Hippocampal formation (tissue), 2 donors: Measurements from ENCODE around the gene BTBD1.
"Not testable (repeated sequence)": the region's sequence is repeated elsewhere in the genome, so short reads cannot be mapped to it uniquely, and the experiment has no call there.

Experiments
- DNase-seq, 2 donors: peaks; one replicate each; lab custom pipeline; 2025; lab: John Stamatoyannopoulos, UW

BTBD1 gene

DNA sequence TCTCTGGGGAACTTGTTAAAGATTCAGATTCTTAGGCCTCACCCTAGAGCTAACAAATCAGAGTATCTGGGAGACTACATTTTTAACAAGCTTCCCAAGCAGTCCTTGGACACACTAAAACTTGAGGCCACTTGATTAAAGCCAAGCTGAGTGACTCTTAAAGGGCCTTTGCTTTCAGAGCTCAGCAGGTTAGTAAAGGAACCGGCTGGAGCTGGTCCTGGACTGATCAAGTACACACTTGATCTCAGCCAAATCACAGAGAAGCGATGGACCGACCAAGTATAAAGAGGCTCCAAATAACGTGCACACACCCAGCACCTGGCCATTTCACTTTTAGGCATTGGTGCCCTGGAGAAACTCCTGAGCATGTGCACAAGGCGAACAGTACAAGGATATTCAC is 27.5 kb upstream of the BTBD1 start:
- no peak for DNase-seq

DNA sequence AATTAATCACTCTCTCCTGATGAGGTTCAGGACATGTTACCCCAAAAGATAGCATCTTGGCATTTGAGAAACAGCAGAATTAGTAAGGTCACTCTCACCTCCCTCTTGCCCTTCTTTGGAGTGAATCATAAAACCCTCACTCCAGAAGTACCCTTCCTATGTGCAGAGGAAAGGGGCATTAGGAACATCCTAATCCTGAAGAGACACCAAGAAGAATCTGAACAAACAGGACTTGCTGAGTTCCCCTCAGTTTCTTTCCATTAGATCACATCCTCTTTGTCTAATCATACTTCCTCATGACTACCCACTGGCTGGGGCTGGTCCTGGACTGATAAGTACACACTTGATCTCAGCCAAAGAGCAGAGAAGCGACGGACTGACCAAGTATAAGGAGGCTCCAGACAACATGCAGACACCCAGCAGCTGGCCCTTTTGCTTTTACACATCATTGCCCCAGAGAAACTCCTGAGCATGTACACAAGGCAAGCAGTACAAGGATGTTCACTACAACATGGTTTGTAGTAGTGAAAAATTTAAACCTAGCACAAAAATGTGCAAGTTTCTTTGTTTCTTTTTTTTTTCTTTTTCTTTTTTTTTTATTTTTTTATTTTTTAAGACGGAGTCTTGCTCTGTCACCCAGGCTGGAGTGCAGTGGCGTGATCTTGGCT is 25.4 kb upstream of the BTBD1 start:
- DNase-seq = peak in 1 of 2 donors; percentile 44

DNA sequence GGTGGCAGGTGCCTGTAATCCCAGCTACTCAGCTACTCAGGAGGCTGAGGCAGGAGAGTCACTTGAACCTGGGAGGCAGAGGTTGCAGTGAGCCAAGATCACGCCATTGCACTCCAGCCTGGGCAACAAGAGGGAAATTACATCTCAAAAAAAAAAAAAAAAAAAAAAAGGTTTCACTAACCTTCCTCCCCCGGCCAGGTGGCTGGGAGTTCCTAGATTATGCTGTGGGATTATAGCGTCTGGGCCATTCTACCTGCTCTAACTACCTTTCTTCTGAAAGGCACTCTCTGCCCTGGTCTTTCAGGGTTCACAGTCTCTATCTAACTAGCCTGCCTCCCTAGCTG is 24.9 kb upstream of the BTBD1 start:
- not testable (repeated sequence) for DNase-seq

DNA sequence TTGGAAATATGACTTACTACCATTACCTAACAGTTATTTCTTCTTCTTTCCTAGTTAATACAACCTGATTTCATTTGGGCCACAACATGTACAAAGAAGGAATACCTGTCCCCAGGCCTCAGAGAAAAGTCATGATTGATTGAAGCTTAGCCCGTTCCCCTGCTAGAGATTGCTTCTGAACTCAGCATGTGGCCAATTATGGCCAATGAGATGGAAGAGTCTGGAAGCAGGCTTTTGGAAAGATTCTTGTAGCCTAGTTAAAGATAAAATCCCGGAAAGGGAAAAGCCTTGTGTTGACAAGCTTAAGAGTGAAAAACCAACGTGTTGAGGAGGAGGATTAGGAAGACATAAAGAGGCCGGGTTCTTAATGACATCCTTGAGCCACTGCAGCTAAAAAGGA is 23.4 kb upstream of the BTBD1 start:
- DNase-seq = no peak

DNA sequence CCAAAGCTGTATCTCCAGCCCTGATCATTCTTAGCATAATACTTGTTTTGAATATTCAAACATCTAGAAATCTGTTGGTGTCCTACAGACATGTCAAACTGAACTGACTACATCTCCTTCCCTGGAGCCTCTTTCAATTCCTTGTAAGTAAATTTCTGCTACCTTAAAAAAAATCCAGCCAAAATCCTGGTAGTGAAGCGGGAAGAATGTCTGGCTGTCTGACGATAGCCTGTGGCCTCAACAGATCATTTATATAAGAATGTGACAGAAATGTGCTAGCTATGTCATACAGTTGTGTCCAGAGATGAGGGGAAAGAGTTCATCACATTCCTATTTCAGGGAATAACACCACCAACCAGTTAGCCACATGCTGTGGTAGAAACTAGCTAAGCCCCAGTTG is 21.8 kb upstream of the BTBD1 start:
- no peak for DNase-seq

DNA sequence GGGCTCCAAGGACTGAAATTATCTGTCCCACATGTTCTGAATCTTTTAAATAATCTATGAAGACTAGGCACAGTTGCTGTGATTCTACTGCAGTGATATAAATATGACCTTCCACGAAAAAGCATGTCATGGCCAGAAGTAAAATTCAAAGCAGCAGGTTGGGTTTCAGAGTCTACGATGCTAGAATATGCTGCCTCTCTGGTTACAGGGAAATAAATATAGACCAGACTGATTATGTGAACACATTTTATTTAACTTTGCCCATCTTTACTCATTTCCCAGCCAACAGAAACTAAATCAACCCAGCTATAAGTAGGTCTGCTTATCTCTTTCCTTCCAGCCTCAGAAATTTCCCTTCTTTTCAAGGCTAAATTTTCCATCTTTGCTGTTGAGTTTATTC is 20.5 kb upstream of the BTBD1 start:
- DNase-seq = no peak

DNA sequence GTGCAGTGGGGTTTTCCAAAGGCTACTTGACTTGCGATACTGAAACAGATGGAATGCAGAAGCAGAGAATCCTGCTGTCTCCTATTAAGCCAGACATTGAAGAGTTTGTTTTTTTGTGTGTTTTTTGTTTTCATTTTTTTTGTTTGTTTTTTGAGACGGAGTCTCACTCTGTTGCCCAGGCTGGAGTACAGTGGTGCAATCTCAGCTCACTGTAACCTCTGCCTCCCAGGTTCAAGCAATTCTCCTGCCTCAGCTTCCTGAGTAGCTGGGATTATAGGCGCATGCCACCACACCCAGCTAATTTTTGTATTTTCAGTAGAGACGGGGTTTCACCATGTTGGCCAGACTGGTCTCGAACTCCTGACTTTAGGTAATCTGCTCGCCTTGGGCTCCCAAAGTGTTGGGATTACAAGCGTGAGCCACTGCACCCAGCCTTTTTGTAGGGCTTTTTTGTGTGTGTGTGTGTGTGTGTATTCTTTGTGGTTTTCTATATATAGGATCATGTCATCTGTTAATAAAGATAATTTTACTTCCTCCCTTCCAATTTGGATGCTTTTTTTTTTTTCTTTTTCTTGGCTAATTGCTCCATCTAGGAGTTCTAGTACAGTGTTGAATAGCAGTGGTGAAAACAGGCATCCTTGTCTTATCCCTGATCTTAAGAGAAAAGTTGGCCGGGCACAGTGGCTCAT is 19.0 kb upstream of the BTBD1 start:
- not testable (repeated sequence) for DNase-seq

DNA sequence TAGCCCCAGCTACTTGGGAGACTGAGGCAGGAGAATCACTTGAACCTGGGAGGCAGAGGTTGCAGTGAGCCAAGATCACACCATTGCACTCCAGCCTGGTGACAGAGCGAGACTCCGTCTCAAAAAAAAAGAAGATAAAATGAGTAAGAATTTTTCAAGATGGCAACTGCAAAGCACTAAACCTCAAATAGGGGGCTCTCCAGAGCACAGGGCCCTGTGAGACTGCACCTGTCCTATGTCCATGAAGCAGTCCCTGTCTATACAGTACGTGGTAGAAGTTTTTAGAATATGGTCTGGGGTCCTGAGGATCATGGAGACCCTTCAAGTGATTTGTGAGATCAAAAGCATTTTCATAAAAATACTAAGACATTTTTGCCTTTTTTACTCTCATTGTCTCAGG is 18.4 kb upstream of the BTBD1 start:
- not testable (repeated sequence) for DNase-seq

DNA sequence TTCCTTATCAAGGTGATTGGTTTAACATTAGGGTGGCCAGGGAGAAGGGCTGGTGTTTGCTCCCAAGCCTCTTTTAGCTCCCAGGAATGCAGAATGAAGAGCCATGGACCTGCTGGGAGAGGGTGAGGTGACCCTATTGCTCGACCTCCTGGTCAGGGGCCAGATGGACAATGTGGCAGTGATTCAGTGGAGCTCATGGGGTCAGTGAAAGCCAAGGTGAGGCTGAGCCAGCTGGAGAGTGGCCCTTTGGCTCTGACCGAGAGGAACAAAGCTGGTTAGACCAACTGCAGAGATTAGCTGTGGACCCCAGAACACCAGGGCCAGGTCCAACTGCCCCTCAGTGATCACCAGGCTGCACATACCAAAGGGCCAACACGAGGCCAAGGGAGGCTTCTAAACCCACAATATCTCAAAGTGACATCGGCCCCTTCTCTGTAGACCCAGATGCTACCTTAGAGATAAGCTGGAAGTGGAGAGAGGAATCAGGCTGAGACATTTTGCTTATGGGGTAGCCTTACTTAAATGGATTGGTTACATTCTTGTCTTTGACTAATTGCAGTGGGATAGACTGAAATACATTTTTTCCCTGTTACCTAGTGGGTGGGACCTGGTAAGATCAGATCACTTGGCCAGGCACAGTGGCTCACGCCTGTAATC is 15.8 kb upstream of the BTBD1 start:
- DNase-seq = no peak

DNA sequence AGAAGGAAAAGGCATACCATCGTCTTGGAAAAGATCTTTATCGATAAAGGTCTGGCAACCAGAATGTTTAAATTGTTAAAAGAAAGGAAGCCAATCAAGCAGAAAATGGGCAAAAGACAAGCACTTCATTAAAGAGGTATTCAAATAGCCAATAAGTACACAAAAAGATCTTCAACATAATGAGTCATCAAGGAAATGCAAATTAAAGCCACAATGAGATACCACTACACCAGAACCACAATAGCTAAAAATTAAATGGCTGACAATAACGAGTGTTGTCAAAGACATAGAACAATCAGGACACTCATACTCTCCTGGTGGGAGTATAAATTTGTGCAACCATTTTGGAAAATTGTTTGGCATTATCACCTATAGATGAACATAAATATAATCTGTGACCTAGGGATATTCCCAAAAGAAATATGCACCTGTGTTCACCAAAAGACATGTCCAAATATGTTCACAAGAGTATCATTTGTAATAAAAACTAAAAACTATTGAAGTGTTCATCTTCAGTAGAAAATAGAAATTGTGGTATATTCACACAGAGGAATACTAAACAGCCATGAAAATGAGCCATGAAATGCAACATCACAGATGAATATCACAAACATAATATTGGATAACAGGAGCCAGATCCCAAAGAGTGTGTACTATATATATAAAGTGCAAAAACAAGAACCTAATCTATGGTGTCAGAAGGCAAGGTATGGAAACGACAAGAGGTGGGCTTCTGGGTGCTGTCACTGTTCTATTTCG is 14.4 kb upstream of the BTBD1 start:
- no peak for DNase-seq

DNA sequence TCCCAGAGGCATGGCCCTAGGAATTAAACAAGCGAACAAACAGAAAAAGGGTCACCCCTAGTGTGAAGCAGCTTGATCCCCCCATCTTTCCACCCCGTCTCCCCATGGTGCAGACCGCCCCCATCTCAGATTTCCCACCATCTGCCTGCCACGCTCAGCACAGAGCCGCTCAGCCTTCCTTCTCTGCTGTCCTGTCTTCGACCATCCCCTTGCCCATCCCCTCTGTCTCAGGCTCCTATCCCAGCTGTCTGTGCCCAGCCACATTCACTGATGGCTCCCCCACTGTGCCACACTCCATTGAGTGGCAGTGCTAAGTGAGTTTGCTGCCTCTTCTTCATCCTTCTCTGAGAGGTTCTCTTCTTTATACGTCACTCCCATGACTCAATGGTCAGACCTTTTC is 11.7 kb upstream of the BTBD1 start:
- DNase-seq = no peak

DNA sequence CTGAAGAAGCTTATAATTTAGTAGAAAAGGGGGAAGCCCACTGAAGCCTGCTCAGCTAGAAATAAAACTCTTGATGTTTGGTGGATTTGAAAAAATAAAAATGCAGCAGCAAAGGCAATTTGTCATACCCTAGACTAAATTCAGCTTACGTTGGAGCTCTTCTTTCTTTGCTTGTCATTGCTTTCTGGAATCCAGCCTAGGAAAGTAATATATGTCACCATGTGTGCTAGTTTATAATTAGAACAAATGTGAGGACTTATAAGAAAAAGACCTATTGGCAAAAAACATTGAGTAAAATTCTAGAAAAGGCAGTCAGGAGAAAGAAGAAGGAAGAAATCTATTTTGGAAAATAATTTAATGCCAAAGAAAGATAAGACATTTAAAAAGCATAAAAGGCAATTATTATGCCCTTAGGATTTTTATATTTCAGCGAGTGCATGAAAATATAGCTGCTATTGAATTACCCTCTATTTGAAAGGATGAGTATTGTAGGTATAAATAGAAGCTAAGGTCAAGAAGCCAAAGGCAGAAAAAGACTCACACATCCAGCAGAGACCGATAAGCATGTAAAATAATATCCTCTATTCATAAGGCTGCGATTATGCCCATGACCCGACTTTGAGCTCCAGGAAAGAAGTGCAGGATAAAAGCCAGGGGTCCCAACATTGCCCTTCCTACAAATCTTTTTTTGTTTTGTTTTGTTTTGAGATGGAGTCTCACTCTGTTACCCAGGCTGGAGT is 10.6 kb upstream of the BTBD1 start:
- DNase-seq = no peak

DNA sequence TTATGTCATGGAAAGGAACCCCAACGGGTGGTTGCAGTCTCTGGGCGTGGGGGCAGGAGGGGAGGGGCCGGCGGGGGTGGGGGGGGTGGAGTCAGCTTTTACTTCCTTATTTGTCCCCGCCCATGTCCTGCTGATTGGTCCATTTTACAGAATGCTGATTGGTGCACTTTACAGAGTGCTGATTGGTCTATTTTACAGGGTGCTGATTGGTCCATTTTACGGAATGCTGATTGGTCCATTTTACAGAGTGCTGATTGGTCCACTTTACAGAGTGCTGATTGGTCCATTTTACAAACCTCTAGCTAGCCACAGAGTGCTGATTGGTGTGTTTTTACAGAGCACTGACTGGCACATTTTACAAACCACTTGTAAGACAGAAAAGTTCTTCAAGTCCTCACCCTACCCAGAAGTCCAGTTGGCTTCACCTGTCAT is 2.2 kb upstream of the BTBD1 start:
- DNase-seq = not testable (repeated sequence)

DNA sequence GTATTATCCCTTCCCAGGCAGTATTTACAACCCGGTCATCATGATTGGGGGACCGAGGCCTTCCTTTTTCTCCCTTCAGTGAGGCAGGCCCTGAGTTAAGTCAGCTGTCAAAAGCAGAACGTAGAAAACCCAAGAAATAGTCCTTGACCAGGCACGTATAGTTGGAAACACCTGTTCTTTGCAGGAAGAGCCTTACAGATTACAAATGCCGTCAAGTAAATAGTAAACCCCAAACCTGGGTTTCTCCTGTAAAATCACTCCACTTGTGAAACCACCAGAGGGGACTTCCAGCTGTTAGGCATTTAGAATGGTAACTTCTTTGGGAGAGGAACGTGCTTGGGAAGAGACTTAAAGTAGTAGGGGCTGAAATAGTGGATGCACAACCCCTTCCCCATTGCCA is 1.0 kb upstream of the BTBD1 start:
- DNase-seq = no peak

DNA sequence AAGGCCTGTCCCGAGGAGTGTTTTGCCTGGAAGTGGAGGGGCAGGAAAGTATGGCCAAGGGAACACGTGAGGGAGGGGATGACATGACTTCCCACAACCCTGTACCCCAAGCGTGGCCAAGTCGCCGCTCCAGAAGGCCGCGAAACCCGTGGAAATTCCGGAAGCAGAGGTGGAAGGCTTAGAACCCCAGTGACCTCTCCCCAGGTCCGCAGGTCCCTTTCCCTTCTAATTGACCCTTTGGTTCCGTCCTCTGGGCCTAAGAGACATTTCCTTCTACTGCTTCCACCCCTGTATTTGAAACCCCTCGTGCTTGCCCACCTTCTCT is 548 bp upstream of the BTBD1 start:
- no peak for DNase-seq

DNA sequence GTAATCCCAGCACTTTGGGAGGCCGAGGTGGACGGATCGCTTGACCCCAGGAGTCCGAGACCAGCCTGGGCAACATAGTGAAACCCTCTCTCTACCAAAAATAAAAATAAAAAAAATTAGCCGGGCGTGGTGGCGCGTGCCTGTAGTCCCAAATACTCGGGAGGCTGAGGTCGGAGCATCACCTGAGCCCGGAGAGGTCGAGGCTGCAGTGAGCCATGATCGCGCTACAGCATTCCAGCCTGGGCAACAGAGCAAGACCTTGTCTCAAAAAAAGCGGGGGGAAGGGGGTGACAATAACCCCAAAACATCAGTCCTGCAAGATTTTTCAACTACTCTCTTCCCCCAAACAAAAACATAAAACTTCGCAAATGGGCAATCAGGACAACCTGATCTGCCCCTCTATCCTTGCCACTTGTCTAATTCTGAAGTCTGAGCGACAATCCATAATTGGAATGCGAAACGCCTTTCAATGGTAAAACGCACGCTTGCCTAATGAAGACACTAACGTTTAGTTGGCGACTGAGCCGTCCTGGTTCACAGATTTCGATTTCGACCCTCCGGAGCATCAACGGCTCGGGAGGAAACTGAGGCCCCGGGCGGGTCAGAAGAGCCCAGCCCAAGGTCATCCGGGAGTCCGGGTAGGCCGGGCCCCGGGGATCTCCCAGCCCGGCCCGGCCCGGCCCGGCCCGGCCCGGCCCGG is 868 bp downstream of the BTBD1 start:
- no peak for DNase-seq

DNA sequence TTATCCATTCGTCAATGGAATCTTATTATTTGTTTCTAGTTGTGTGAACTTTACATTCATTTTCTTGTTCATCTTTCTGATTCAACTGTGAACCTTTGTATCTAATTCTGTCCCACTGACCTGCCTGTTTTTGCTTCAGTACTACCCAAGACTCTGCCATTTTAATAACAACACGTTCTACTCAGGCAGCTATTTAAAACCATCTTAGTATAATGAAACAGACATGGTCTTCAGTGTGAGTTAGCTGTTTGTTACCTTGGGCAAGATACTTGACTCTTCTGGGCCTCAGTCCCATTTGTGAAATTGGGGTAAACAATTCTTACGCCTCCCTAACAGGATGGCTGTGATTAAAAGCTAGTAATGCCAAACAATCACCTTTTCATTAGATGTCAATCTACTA is 1.6 kb downstream of the BTBD1 start:
- DNase-seq = no peak

DNA sequence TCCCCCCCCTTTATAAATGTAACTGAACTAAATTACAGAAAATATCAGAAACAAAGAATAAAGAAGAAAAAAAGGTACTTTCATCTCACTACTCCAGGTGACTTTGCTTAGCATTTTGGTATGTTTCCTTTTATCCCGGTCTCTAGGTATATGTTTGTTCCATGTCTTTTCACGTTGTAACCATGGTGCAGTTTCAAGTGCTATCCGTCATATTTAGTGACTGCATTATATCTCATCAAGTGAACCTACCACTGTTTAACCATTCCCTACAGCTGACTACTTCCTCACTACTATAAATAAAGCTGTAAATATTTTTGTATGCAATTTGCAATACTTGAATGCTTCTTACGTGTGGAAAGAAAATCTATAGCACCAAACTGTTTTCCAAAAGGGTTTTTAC is 2.2 kb downstream of the BTBD1 start:
- no peak for DNase-seq

DNA sequence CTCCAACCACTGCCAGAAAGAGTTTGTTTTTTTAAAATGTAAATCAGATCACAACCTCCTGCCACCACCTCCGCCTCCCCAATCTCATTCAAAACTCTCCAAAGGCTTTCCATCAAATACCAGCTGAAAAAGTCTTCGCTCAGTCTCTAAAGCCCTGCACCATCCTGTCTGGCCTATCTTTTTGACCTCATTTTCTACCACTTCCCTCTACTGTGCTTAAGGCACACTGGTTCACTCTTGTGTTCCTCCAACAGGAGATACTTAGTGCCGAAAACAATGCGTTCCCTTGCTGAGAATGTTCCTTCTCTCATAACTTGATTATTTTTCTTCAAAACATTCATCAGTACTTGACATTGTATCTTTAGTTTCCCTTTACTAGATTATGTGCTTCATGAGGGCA is 3.5 kb downstream of the BTBD1 start:
- DNase-seq = no peak

DNA sequence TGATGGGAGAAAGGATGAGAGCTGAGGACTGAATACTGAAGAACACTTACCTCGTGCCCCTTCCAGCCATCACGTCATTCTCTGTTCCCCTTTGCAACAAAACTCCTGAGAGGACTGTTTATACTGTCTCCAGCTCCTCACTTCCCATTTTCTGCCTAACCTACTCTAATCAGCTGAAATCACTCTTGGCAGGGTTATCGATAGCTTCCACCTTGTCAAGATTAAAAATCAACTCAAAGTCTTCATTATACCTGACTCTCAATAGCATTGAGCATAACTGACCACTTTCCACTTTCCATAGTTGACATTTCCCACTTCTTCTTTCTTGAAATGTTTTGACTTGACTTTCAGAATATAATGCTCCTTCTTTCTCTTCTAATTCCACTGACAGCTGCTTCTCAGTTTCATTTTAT is 4.3 kb downstream of the BTBD1 start:
- DNase-seq = no peak

DNA sequence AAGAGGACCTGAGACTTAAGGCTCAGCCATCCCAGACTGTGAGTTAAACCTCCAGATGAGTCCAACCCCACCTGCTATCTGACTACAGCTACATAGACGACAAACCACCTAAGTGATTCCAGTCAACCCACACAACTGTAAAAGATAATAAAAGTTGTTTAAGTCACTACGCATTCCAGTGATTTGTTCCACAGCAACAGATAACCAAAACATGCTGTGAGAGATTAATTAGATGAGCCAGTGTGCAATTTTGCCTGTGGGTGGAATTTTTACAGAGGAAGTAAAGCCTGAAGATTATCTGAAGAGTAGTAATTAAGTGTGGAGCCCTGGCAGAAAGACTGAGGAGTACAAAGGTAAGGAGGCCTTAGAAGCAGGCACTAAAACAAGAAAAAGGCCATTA is 5.4 kb downstream of the BTBD1 start:
- DNase-seq = no peak
